Renal cortical epithelial cell (primary cell): Measurements from ENCODE around the gene ZNF530. TPM values are rescaled to one million over a fixed set of nuclear protein-coding genes. Genes with fewer than 3 reads are reported as not detected.
A peak's percentile ranks its signal among the peaks of the same experiment; 100 is the strongest.

Source experiments
- DNase-seq: peaks from one replicate; pipeline ENCODE4 v3.0.0-alpha.2; 2011; ENCODE audit warnings: low read depth
- total RNA-seq: library from RNA; depleted of rRNA; stranded (reverse); fragments of >200 nt; gene quantifications from 2 replicates; pipeline ENCODE4 v1.2.3, GENCODE V29; 2014

ZNF530 gene
- 3.8 and 11.8 TPM in 2 replicates for total RNA-seq

- DNase-seq = peak; percentile 81
Measured at GRCh38 chr19:57599761-57600383, at the start of gene ZNF530. TSS of gene ZNF530 (plus strand) at chr19:57599885. CDS start at chr19:57604346, 4,461 bp downstream.

DNA sequence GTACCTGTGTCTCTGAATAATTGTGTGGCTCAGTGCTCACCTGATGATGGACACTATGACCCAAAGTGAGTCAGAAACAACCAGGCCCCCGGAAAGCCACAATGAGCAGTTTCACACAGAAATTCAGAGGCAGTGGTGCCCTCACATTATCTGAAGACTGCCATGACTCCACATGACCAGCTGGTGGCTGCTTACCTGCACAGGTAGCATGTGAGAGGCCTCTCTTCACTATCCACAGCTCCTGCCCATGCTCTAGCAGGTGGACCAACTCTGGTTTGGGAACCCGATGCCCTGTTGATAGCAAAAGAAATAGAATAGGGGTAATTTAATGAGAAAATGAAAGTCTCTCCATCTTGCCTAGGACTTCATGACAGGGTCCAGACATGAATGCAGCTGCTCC lies 47.3 kb upstream of the ZNF530 start:
- DNase-seq = no peak

- no peak for DNase-seq
Measured at GRCh38 chr19:57557659-57558058, 42.0 kb upstream of the ZNF530 start.

DNA sequence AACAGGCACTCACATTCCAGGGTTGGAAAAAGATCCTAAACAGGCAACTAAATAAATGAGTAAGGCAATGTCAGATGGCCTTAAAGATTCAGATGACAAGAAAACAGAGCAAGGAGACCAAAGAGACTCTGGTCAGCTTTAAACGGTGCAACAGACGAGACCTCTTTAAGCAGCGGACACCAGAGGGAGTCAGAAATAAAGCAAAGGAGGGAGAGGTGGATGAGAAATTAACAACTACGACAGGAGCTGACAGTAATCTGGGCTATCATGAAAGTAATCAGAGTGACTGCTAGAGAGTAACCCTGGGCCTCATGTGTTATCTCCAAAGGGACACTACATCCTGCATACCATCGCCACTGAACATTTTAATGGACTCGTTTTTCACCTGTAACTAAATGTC lies 41.2 kb upstream of the ZNF530 start:
- peak; percentile 7 for DNase-seq

- peak; percentile 23 for DNase-seq
Measured at GRCh38 chr19:57559008-57559403, 40.7 kb upstream of the ZNF530 start.

- peak; percentile 76 for DNase-seq
Measured at GRCh38 chr19:57559404-57560025, 40.2 kb upstream of the ZNF530 start, which contains the start of gene ZNF550. TSS of gene ZNF550 (minus strand) at chr19:57559863. CDS start at chr19:57559682, 181 bp downstream.

- peak; percentile 29 for DNase-seq
Measured at GRCh38 chr19:57560049-57560491, 39.6 kb upstream of the ZNF530 start.

DNA sequence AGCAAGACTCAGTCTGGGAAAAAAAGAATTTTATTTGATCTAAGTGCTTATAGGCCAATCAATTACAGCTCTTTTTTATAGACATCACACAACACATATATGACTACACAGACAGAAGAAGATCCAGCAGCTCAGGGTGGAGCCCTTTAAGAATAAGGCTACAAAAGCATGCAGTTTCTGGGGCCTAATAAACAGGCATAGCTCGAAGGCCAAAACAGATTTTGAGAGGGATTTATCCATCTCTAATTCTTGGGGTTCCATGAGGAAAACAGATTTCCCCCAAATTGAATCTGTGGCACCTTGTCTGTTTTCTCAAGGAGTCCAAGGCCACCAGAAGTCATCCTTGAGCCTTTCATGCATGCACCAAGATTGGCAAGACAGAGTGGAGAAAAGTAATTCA lies 36.1 kb upstream of the ZNF530 start:
- DNase-seq = no peak

DNA sequence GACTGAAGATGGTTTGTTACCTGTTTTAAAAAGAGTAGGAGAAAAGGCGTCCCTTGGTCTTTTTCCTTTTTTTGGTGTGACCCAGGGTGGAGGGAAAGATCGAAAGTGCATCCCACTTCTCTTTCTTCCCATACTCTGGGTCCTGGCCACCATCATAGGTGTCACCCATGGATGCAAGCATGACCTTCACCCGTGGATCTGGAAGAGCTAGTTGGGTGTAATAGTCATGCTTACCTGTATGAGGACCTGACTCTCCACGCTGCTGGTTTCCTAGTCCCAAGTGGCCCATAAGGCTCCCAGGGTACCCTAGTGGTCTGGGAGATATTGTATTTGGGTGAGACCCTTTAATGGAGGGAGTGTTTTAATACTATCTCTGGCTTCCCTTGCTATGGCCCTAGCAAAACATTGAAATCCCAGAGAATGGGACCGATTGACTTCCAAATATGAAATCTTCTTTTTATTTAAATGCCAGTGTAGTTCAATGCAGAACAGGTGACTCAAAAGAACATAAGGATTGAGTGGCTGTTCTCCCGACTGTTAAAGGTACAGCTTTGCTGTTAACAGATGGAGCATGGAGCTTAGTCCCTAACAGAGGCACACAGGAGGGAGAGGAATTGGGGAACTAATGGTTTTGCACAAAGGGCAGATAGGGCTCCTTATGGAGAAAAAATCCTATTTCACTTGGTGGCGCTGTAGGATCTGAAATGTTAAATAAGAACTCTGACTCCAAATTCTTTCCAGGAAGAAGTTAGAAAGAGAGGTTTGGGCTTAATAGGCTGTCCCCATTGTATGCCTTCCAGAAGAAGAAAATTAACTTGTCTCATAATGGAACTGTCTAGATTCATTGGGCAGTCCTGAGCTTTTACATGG lies 33.1 kb upstream of the ZNF530 start:
- DNase-seq = no peak

- DNase-seq = no peak
Measured at GRCh38 chr19:57570707-57571106, 29.0 kb upstream of the ZNF530 start.

GRCh38 chr19:57572415-57572947 lies 27.2 kb upstream of the ZNF530 start:
- DNase-seq = no peak

DNA sequence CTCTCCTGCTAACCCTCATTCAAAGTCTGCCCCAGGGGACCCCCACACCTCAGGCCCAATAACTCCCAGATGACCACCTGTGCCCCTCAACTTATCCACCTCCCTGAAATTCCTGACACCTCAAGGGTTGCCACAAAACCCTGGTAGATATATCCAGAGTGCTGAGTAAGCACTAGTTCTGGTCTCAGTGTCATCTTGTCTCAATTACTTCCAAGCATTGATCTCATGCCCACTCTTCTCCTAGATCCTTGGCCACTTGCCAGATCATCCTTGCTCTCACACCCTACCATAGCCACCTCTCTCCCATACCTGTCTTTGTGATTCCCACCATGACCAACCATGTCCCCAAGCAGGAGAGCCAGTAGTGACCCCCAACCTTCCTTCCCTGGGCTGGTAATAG lies 23.0 kb upstream of the ZNF530 start:
- no peak for DNase-seq

- peak; percentile 97 for DNase-seq
Measured at GRCh38 chr19:57578487-57579205, 21.0 kb upstream of the ZNF530 start, which contains the start of gene ZNF416. TSS of gene ZNF416 (minus strand) at chr19:57578911. CDS start at chr19:57578704, 207 bp downstream.

- no peak for DNase-seq
Measured at GRCh38 chr19:57583104-57583520, 16.6 kb upstream of the ZNF530 start.

- DNase-seq = peak; percentile 85
Measured at GRCh38 chr19:57583521-57584416, 15.9 kb upstream of the ZNF530 start, which contains the start of gene ZIK1. TSS of gene ZIK1 (plus strand) at chr19:57584145. CDS start at chr19:57584357, 212 bp downstream.

DNA sequence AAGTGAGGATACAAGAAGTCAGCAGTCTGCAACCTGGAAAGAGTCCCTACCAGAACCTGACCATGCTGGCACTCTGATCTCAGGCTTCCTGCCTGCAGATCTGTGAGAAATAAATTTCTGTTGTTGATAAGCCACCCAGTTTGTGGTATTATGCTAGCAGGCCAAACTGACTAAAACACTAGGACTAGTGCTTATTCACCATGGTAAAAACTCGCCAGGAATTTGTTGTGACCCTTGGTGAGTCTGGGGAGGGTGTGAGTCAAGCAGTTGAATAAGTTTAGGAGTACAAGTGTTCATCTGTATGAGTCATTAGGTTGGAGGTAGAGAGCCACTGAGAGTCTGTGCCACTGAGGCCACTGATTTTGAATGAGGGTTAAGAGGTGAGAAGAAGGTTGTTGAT lies 12.2 kb upstream of the ZNF530 start:
- DNase-seq = no peak

DNA sequence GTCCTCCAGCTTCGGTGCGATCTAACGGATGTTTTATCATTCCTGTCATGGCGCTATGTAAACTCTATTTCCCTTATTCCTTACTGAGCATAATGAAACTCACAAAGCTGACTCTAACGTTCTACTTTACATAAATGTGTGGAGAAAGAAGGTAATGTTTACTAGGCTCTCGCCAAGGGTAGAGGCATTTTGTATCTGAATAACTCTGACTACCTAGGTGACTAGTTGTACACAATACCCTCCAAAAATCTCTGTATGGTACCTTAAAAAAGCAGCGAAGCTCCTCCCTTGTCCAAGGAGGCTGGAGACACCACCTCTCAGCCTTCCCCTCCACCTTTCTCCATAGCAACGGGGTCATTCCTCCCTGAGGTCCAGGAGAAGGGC lies 316 bp upstream of the ZNF530 start:
- no peak for DNase-seq

- DNase-seq = no peak
Measured at GRCh38 chr19:57606931-57607330, 7.2 kb downstream of the ZNF530 start.

DNA sequence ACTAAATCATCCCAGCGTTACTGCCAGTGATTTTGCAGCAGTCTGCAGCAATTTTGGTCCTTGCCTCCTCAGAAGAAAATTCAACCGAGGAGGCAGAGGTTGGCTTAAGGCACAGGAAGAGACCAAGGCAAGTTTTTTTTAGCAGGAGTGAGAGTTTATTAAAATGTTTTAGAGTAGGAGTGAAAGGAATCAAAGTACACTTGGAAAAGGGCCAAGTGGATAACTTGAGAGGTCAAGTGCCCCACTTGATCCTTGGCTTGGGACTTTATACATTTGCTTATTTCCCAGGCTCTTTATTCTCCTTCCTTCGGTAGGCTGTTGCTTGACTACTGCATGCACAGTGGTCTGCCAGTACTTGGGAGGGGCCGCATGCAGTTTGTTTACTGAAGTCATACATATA lies 11.4 kb downstream of the ZNF530 start:
- no peak for DNase-seq
